ENCODE data around the gene IL18R1.
"Not testable (repeated sequence)": the region's sequence is repeated elsewhere in the genome, so short reads cannot be mapped to it uniquely, and the experiment has no call there.

Gene IL18R1

DNA sequence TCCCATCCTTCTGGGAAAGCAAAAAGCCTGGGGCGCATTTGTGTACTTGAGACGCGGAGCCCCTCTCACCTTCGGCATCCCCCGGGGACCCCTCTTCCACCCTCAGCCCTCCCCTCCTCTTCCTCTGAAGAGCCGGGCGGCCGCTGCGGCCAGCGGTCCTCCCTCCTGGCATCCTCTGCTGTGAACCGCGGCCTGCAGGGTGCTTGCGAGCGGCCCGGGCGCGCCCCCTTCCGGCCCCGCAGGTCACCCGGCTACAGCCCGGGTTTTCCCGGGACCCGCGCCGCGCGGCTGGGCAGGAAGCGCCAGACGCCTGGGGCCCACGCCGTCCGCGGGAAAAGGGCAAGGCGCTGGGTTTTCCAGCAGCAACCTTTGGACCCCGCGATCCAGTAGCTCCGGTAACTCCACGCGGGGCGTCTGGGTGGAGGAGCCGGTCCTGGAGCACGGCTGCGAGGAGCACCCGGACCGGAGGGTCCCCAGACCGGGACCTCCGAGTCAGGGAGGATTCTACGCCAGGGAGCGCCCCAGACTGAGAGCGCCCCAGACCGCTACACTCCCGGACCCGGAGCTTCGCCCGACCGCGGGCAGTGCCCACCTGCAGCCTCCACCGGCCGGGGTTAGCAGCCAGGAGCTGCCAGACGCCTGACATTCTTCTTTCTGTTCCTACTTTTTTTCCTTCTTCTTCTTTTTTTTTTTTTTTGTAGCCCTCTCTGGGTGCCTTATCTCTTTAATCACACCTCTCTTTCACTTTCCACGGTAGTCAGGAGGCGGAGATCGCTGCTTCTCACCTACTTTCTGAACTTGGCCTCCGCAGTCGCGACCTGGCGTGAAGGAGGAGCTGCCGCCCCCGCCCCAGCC, at the start of gene IL18R1:
TSS of gene IL18R1 (plus strand) at position 271 of the 855 bp plus-strand sequence. CDS start 6,865 bp downstream, outside the sequence.
- DNase-seq (ENCODE audit: low read depth): peak; percentile 70

GRCh38 chr2:102306125-102306524, 49.5 kb upstream of the IL18R1 start:
- no peak for DNase-seq (ENCODE audit: low read depth)

- DNase-seq (ENCODE audit: low read depth): no peak
These were observed 44.5 kb upstream of the IL18R1 start, which contains the start of gene IL1RL1 for GRCh38 chr2:102310964-102311640. IL1RL1 (plus strand) TSS chr2:102311563; CDS start chr2:102338265, 26,702 bp downstream.

GRCh38 chr2:102313025-102313424, 42.6 kb upstream of the IL18R1 start:
- no peak for DNase-seq (ENCODE audit: low read depth)

DNA sequence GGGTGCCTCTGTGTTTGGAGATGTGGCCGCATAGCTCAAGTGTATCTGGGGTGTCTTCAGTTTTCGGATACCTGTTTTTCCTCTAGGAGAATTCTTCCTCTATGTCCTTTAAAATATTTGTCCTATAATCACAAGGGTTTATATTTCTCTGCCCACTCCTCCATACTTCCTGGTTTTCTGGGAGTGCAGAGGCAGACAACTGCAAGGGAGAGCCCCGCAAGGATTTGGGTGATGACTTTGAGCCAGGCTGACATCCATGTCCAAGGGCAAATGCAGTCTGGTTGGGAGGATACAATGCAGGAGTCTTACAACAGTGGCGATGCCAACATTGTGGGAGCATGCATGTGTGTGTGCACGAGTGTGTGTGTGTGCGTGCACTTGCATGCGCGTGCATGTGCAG, 42.1 kb upstream of the IL18R1 start:
- no peak for DNase-seq (ENCODE audit: low read depth)

DNA sequence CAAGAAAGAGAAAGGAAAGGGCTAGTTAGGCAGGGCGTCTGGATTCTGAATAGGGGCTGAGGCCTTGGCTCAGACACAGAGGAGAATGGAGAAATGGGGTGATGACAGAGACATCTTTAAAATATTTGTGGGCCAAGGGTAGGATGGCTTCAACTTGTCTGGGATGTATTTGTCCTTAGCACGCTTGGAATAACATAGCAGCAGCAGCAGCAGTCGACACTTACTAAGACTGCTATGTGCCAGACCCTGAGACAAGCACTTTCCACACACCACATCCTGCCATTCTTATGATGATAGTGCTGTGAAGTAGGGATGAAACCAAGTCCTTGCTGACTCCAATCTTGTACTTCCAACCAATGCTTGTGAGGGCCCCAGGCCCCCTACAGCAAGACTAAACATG, 41.6 kb upstream of the IL18R1 start:
- DNase-seq (ENCODE audit: low read depth): no peak

GRCh38 chr2:102315921-102316320, 39.7 kb upstream of the IL18R1 start:
- DNase-seq (ENCODE audit: low read depth): no peak

DNA sequence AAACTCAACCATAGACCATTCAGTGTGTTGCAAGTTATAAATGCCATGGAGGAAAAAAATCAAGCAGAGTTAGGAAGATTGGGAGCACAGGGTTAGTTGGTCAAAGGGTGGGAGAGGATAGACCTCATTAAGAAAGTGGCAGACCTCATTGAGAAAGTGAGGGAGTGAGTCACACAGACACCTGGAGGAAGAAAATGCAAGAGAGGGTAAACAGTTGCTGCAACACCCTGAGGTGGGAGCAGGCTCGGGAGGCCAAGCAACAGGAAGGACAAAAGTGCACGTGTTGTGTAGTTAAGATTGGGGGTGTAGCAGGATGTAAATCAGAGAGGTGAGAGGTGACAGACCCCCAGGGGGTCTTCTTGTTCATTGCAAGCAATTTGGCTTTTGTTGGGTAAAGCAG, 37.9 kb upstream of the IL18R1 start:
- no peak for DNase-seq (ENCODE audit: low read depth)

- DNase-seq (ENCODE audit: low read depth): no peak
These were observed 37.2 kb upstream of the IL18R1 start for GRCh38 chr2:102318437-102318836.

- DNase-seq (ENCODE audit: low read depth): no peak
These were observed 33.5 kb upstream of the IL18R1 start for GRCh38 chr2:102321941-102322719.

GRCh38 chr2:102324914-102325313, 30.7 kb upstream of the IL18R1 start:
- not testable (repeated sequence) for DNase-seq (ENCODE audit: low read depth)

- peak; percentile 55 for DNase-seq (ENCODE audit: low read depth)
These were observed 24.1 kb upstream of the IL18R1 start for GRCh38 chr2:102331311-102331980.

DNA sequence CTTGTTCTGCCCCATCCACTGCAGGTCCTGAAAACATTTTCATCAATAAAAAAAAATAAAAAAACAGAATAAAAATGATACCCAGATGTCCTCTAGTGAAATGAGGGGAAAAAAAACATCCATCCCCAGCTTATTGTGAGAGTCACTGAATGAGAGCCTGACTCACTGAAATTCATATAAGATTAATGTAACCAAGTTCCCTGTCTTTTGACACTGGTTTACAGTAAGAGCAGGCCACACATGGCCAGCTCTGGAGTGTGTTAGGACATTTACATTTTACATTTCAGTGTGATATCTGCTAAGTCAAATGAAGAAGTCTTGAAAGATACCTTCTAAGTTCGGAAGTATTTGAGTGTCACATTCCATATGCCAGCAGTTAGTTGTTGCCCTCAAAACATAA, 21.1 kb upstream of the IL18R1 start:
- no peak for DNase-seq (ENCODE audit: low read depth)

DNA sequence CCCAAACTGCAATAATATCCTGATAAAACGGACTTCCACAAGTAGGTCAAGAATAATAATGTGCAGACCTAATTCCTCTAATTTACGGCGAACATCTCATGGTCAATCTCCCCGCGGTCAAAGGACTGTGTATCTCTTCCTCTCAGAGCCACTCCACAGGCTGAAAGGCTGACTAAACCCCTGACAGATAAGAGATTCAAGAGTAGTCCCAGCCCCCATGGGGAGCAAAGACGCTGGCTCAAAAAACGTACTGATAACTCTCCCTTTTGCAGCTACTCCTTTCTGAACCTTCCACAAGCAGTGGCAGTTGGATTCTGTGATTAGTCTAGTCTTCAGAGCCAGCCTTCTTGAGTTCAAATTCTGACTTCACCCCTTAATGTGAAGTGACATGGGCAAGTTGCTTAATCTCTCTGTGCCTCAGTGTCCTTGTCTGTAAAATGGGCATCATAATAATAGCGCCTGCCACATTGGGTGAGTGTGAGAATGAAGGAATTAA, 19.7 kb upstream of the IL18R1 start:
- DNase-seq (ENCODE audit: low read depth): no peak

DNA sequence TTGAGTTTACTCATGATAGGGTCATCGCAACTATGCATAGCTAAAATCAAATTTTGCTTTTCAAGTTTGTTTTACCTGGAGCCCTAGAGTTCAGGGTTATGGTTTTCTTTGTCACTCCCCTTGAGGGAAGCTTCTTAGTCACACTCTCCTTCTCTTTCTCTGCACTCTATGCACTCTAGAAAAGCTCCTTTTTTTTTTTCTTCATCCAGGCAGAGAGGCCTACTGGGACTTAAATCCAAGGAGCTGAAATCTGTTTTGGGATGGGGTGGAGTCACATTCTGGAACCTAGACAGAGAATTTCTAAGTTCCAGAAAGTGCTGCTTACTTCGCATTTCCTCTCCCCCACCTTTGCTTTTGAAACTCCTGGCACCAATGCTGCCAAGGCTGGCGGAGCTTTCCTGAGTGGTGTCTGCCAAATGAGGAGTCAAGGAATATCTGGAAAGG, 19.1 kb upstream of the IL18R1 start:
- DNase-seq (ENCODE audit: low read depth): no peak

DNA sequence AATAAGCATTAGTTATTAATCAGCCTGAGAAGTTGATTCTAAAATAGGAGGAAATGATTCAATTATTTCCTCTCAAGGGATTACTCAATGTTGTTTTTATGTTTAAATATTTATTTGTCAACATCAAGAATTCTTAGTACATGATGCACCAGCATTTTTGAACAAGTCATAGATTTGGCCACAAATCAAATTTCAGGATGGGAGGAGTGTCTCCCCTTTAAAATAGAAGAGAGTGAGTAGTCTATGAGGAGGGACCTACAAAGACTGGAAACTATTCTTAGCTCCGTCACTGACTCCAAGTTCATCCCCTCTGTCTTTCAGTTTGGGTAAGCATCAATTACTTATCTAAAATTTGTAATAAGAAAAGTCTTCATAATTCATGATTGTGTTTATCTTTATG, 18.6 kb upstream of the IL18R1 start:
- DNase-seq (ENCODE audit: low read depth): no peak

- no peak for DNase-seq (ENCODE audit: low read depth)
These were observed 17.9 kb upstream of the IL18R1 start for GRCh38 chr2:102337481-102338386.

GRCh38 chr2:102340778-102341177, 14.8 kb upstream of the IL18R1 start:
- no peak for DNase-seq (ENCODE audit: low read depth)

- no peak for DNase-seq (ENCODE audit: low read depth)
These were observed 12.7 kb upstream of the IL18R1 start for GRCh38 chr2:102342888-102343287.

- no peak for DNase-seq (ENCODE audit: low read depth)
These were observed 11.2 kb upstream of the IL18R1 start for GRCh38 chr2:102344397-102344796.

All from fibroblast of gingiva (primary cell).